ENCODE measurements around the gene PYROXD2. TPM values are rescaled to one million over a fixed set of nuclear protein-coding genes. Genes with fewer than 3 reads are reported as not detected.

The PYROXD2 gene
- total and polyA plus RNA-seq, 7 donors = 0.46 to 13.2 (median 1.7) TPM

GRCh38 chr10:98338896-98339295, 76.1 kb downstream of the PYROXD2 start:
- Histone ChIP-seq H3K4me3 (no peak overlapping the region), H3K27me3 (ENCODE audit: insufficient read depth in 3 of 3, low read length in 2 of 3) (no peaks in the 10 kb centered on the region), H3K27ac (peak overlapping the region; percentile 83), H3K36me3 (ENCODE audit: insufficient read depth in 1 of 2, low read depth in 1 of 2) (no peaks in the 10 kb centered on the region), H3K4me1 (peaks cover 27% of the 10 kb centered on the region), H3K9me3 (no peaks in the 10 kb centered on the region)
- intact Hi-C loops (cut with DNase I) = no loop called here
- no peak for DNase-seq
- WGBS, 3 donors = 64 to 78% (median 71%) methylated on average over 5 of the region's 5 CpGs
- TF ChIP-seq CTCF (IDR thresholded peaks at IDR 0.05) = no peak
- ATAC-seq = no peak

- DNase-seq = peak; percentile 61 to 80
- intact Hi-C loops (cut with DNase I) = no loop called here
- Histone ChIP-seq H3K36me3 (ENCODE audit: insufficient read depth in 1 of 2, low read depth in 1 of 2) (no peaks in the 10 kb centered on the region), H3K4me1 (peaks cover 27% of the 10 kb centered on the region), H3K27ac (peak overlapping the region; percentile 83), H3K9me3 (no peaks in the 10 kb centered on the region), H3K27me3 (ENCODE audit: insufficient read depth in 3 of 3, low read length in 2 of 3) (no peaks in the 10 kb centered on the region), H3K4me3 (no peak overlapping the region)
- peak; percentile 52 to 74 (median 62) for ATAC-seq
- 40 to 56% (median 42%) methylated on average over 6 of the region's 6 CpGs for WGBS, 3 donors
- no peak for TF ChIP-seq CTCF (IDR thresholded peaks at IDR 0.05)
Observed at GRCh38 chr10:98338318-98338717, 76.7 kb downstream of the PYROXD2 start.

GRCh38 chr10:98337484-98337883, 77.5 kb downstream of the PYROXD2 start:
- H3K4me1 ChIP-seq = peaks cover 27% of the 10 kb centered on the region
- no peaks in the 10 kb centered on the region for H3K9me3 ChIP-seq
- ATAC-seq = no peak
- WGBS, 3 donors = 84 to 88% (median 87%) methylated on average over 8 of the region's 8 CpGs
- intact Hi-C loops (cut with DNase I) = no loop called here
- peak overlapping the region; percentile 83 for H3K27ac ChIP-seq
- H3K4me3 ChIP-seq = no peak overlapping the region
- TF ChIP-seq CTCF (IDR thresholded peaks at IDR 0.05) = no peak
- H3K36me3 ChIP-seq (ENCODE audit: insufficient read depth in 1 of 2, low read depth in 1 of 2) = no peaks in the 10 kb centered on the region
- no peak for DNase-seq
- H3K27me3 ChIP-seq (ENCODE audit: insufficient read depth in 3 of 3, low read length in 2 of 3) = no peaks in the 10 kb centered on the region

Other genes with a start within 250 kb of the PYROXD2 start
- 10 to 100 TPM in 3 of 4 donors, 1 to 10 TPM in 1; 5.7 to 26.3 (median 12.5) TPM for gene LOXL4, start 147.0 kb downstream of the PYROXD2 start, total RNA-seq
- 1 to 10 TPM; 2.9 to 7.4 (median 3.0) TPM for gene LOXL4, start 147.0 kb downstream of the PYROXD2 start, polyA plus RNA-seq
- gene HPS1, start 31.8 kb upstream of the PYROXD2 start, total RNA-seq = 10 to 100 TPM; 11.5 to 17.7 (median 16.0) TPM
- gene HPS1, start 31.8 kb upstream of the PYROXD2 start, polyA plus RNA-seq = 10 to 100 TPM; 11.6 to 29.1 (median 12.2) TPM

Measured in psoas muscle (tissue), 8 donors.